ENCODE results near the gene ERVK3-1. TPM values are rescaled to one million over a fixed set of nuclear protein-coding genes. Genes with fewer than 3 reads are reported as not detected.

ERVK3-1 gene
- total RNA-seq, 4 donors from 2014 or later, result 39.5 to 85.1 (median 59.2) TPM

- no peak for TF ChIP-seq CTCF (IDR thresholded peaks at IDR 0.05)
- ATAC-seq (ENCODE audit: low FRiP score), result no peak
- no peak for DNase-seq (ENCODE audit: low spot score)
These were observed 25.3 kb downstream of the ERVK3-1 start for GRCh38 chr19:58330458-58330857.

GRCh38 chr19:58332697-58333096, 27.5 kb downstream of the ERVK3-1 start:
- DNase-seq (ENCODE audit: low spot score) (no peak), ATAC-seq (ENCODE audit: low FRiP score) (no peak)
- no peak for TF ChIP-seq CTCF (IDR thresholded peaks at IDR 0.05)

- TF ChIP-seq CTCF (IDR thresholded peaks at IDR 0.05), result no peak
- ATAC-seq (ENCODE audit: low FRiP score) (no peak), DNase-seq (ENCODE audit: low spot score) (no peak)
These were observed 29.6 kb downstream of the ERVK3-1 start for GRCh38 chr19:58334691-58335249.

- DNase-seq (ENCODE audit: low spot score), result no peak
- TF ChIP-seq CTCF (IDR thresholded peaks at IDR 0.05), result no peak
- ATAC-seq (ENCODE audit: low FRiP score), result no peak
These were observed 30.5 kb downstream of the ERVK3-1 start for GRCh38 chr19:58335630-58336029.

GRCh38 chr19:58336216-58336615, 31.0 kb downstream of the ERVK3-1 start:
- no peak for DNase-seq (ENCODE audit: low spot score)
- no peak for ATAC-seq (ENCODE audit: low FRiP score)
- no peak for TF ChIP-seq CTCF (IDR thresholded peaks at IDR 0.05)

GRCh38 chr19:58336820-58337219, 31.6 kb downstream of the ERVK3-1 start:
- TF ChIP-seq CTCF (IDR thresholded peaks at IDR 0.05), result no peak
- no peak for DNase-seq (ENCODE audit: low spot score)
- ATAC-seq (ENCODE audit: low FRiP score), result no peak

GRCh38 chr19:58338336-58338735, 33.2 kb downstream of the ERVK3-1 start:
- TF ChIP-seq CTCF (IDR thresholded peaks at IDR 0.05), result no peak
- no peak for ATAC-seq (ENCODE audit: low FRiP score)
- no peak for DNase-seq (ENCODE audit: low spot score)
